Measurements from ENCODE around the gene RASGRP2.

The RASGRP2 gene

GRCh38 chr11:64768300-64768694 lies 24.4 kb upstream of the RASGRP2 start:
- H3K4me1 ChIP-seq (ENCODE audit: control insufficient read depth, insufficient read depth, low read length) = peaks cover 22% of the 10 kb centered on the region
- H3K27me3 ChIP-seq (ENCODE audit: control insufficient read depth, insufficient read depth, low read length) = no peaks in the 10 kb centered on the region
- no peak overlapping the region for H3K4me3 ChIP-seq (ENCODE audit: low read depth, low read length)
- H3K9me3 ChIP-seq (ENCODE audit: control insufficient read depth, insufficient read depth, low read length) = no peaks in the 10 kb centered on the region
- H3K9ac ChIP-seq (ENCODE audit: low read depth, low read length) = no peak overlapping the region
- no peak overlapping the region for H3K27ac ChIP-seq (ENCODE audit: low read depth, low read length)
- H3K36me3 ChIP-seq (ENCODE audit: control insufficient read depth, insufficient read depth, low read length) = peaks cover 95% of the 10 kb centered on the region

GRCh38 chr11:64767344-64768299 lies 23.7 kb upstream of the RASGRP2 start:
- H3K4me3 ChIP-seq (ENCODE audit: low read depth, low read length) = no peak overlapping the region
- H3K27ac ChIP-seq (ENCODE audit: low read depth, low read length) = peak overlapping the region; percentile 44
- peaks cover 29% of the 10 kb centered on the region for H3K4me1 ChIP-seq (ENCODE audit: control insufficient read depth, insufficient read depth, low read length)
- no peaks in the 10 kb centered on the region for H3K9me3 ChIP-seq (ENCODE audit: control insufficient read depth, insufficient read depth, low read length)
- no peaks in the 10 kb centered on the region for H3K27me3 ChIP-seq (ENCODE audit: control insufficient read depth, insufficient read depth, low read length)
- no peak overlapping the region for H3K9ac ChIP-seq (ENCODE audit: low read depth, low read length)
- H3K36me3 ChIP-seq (ENCODE audit: control insufficient read depth, insufficient read depth, low read length) = peaks cover 88% of the 10 kb centered on the region

GRCh38 chr11:64766881-64767280 lies 22.9 kb upstream of the RASGRP2 start:
- Histone ChIP-seq H3K27me3 (ENCODE audit: control insufficient read depth, insufficient read depth, low read length) (no peaks in the 10 kb centered on the region), H3K4me3 (ENCODE audit: low read depth, low read length) (no peak overlapping the region), H3K9ac (ENCODE audit: low read depth, low read length) (no peak overlapping the region), H3K36me3 (ENCODE audit: control insufficient read depth, insufficient read depth, low read length) (peaks cover 81% of the 10 kb centered on the region), H3K27ac (ENCODE audit: low read depth, low read length) (no peak overlapping the region), H3K4me1 (ENCODE audit: control insufficient read depth, insufficient read depth, low read length) (peaks cover 37% of the 10 kb centered on the region), H3K9me3 (ENCODE audit: control insufficient read depth, insufficient read depth, low read length) (no peaks in the 10 kb centered on the region)

- Histone ChIP-seq H3K9me3 (ENCODE audit: control insufficient read depth, insufficient read depth, low read length) (no peaks in the 10 kb centered on the region), H3K9ac (ENCODE audit: low read depth, low read length) (no peak overlapping the region), H3K4me1 (ENCODE audit: control insufficient read depth, insufficient read depth, low read length) (peaks cover 41% of the 10 kb centered on the region), H3K27ac (ENCODE audit: low read depth, low read length) (no peak overlapping the region), H3K27me3 (ENCODE audit: control insufficient read depth, insufficient read depth, low read length) (no peaks in the 10 kb centered on the region), H3K36me3 (ENCODE audit: control insufficient read depth, insufficient read depth, low read length) (peaks cover 72% of the 10 kb centered on the region), H3K4me3 (ENCODE audit: low read depth, low read length) (no peak overlapping the region)
These were observed 22.1 kb upstream of the RASGRP2 start for GRCh38 chr11:64765851-64766665.

- peaks cover 48% of the 10 kb centered on the region for H3K4me1 ChIP-seq (ENCODE audit: control insufficient read depth, insufficient read depth, low read length)
- H3K9ac ChIP-seq (ENCODE audit: low read depth, low read length) = no peak overlapping the region
- peaks cover 66% of the 10 kb centered on the region for H3K36me3 ChIP-seq (ENCODE audit: control insufficient read depth, insufficient read depth, low read length)
- H3K9me3 ChIP-seq (ENCODE audit: control insufficient read depth, insufficient read depth, low read length) = no peaks in the 10 kb centered on the region
- no peak overlapping the region for H3K4me3 ChIP-seq (ENCODE audit: low read depth, low read length)
- peak overlapping the region; percentile 48 for H3K27ac ChIP-seq (ENCODE audit: low read depth, low read length)
- H3K27me3 ChIP-seq (ENCODE audit: control insufficient read depth, insufficient read depth, low read length) = no peaks in the 10 kb centered on the region
These were observed 21.4 kb upstream of the RASGRP2 start for GRCh38 chr11:64765291-64765850.

GRCh38 chr11:64764753-64765152 lies 20.8 kb upstream of the RASGRP2 start:
- H3K36me3 ChIP-seq (ENCODE audit: control insufficient read depth, insufficient read depth, low read length) = peaks cover 59% of the 10 kb centered on the region
- H3K9me3 ChIP-seq (ENCODE audit: control insufficient read depth, insufficient read depth, low read length) = no peaks in the 10 kb centered on the region
- H3K4me3 ChIP-seq (ENCODE audit: low read depth, low read length) = no peak overlapping the region
- no peak overlapping the region for H3K9ac ChIP-seq (ENCODE audit: low read depth, low read length)
- peaks cover 53% of the 10 kb centered on the region for H3K4me1 ChIP-seq (ENCODE audit: control insufficient read depth, insufficient read depth, low read length)
- H3K27me3 ChIP-seq (ENCODE audit: control insufficient read depth, insufficient read depth, low read length) = no peaks in the 10 kb centered on the region
- peak overlapping the region; percentile 98 for H3K27ac ChIP-seq (ENCODE audit: low read depth, low read length)

GRCh38 chr11:64764040-64764611 lies 20.2 kb upstream of the RASGRP2 start:
- Histone ChIP-seq H3K4me1 (ENCODE audit: control insufficient read depth, insufficient read depth, low read length) (peaks cover 59% of the 10 kb centered on the region), H3K9me3 (ENCODE audit: control insufficient read depth, insufficient read depth, low read length) (no peaks in the 10 kb centered on the region), H3K27ac (ENCODE audit: low read depth, low read length) (peak overlapping the region; percentile 98), H3K27me3 (ENCODE audit: control insufficient read depth, insufficient read depth, low read length) (no peaks in the 10 kb centered on the region), H3K36me3 (ENCODE audit: control insufficient read depth, insufficient read depth, low read length) (peaks cover 53% of the 10 kb centered on the region), H3K4me3 (ENCODE audit: low read depth, low read length) (0 out of 2 replicates have a peak overlapping the region, but pooled peaks have one; percentile 8), H3K9ac (ENCODE audit: low read depth, low read length) (no peak overlapping the region)

- Histone ChIP-seq H3K4me3 (ENCODE audit: low read depth, low read length) (peak overlapping the region; percentile 34), H3K9ac (ENCODE audit: low read depth, low read length) (peak overlapping the region; percentile 57), H3K4me1 (ENCODE audit: control insufficient read depth, insufficient read depth, low read length) (peaks cover 62% of the 10 kb centered on the region), H3K36me3 (ENCODE audit: control insufficient read depth, insufficient read depth, low read length) (peaks cover 48% of the 10 kb centered on the region), H3K9me3 (ENCODE audit: control insufficient read depth, insufficient read depth, low read length) (no peaks in the 10 kb centered on the region), H3K27me3 (ENCODE audit: control insufficient read depth, insufficient read depth, low read length) (no peaks in the 10 kb centered on the region), H3K27ac (ENCODE audit: low read depth, low read length) (peak overlapping the region; percentile 98)
These were observed 19.6 kb upstream of the RASGRP2 start for GRCh38 chr11:64763526-64764039.

GRCh38 chr11:64762674-64763525 lies 19.0 kb upstream of the RASGRP2 start:
- peak overlapping the region; percentile 98 for H3K27ac ChIP-seq (ENCODE audit: low read depth, low read length)

GRCh38 chr11:64762277-64762673 lies 18.3 kb upstream of the RASGRP2 start:
- no peaks in the 10 kb centered on the region for H3K9me3 ChIP-seq (ENCODE audit: control insufficient read depth, insufficient read depth, low read length)
- H3K4me1 ChIP-seq (ENCODE audit: control insufficient read depth, insufficient read depth, low read length) = peaks cover 62% of the 10 kb centered on the region
- 0 out of 2 replicates have a peak overlapping the region, but pooled peaks have one; percentile 29 for H3K4me3 ChIP-seq (ENCODE audit: low read depth, low read length)
- peak overlapping the region; percentile 57 for H3K9ac ChIP-seq (ENCODE audit: low read depth, low read length)
- no peaks in the 10 kb centered on the region for H3K27me3 ChIP-seq (ENCODE audit: control insufficient read depth, insufficient read depth, low read length)
- H3K27ac ChIP-seq (ENCODE audit: low read depth, low read length) = peak overlapping the region; percentile 98
- H3K36me3 ChIP-seq (ENCODE audit: control insufficient read depth, insufficient read depth, low read length) = peaks cover 35% of the 10 kb centered on the region

More at GRCh38 chr11:64762674-64763525, 19.0 kb upstream of the RASGRP2 start:
- peaks cover 41% of the 10 kb centered on the region for H3K36me3 ChIP-seq (ENCODE audit: control insufficient read depth, insufficient read depth, low read length)
- peak overlapping the region; percentile 57 for H3K9ac ChIP-seq (ENCODE audit: low read depth, low read length)
- H3K9me3 ChIP-seq (ENCODE audit: control insufficient read depth, insufficient read depth, low read length) = no peaks in the 10 kb centered on the region
- no peaks in the 10 kb centered on the region for H3K27me3 ChIP-seq (ENCODE audit: control insufficient read depth, insufficient read depth, low read length)
- H3K4me3 ChIP-seq (ENCODE audit: low read depth, low read length) = peak overlapping the region; percentile 34
- peaks cover 62% of the 10 kb centered on the region for H3K4me1 ChIP-seq (ENCODE audit: control insufficient read depth, insufficient read depth, low read length)

Measured in HUES48 (cell line).